ENCODE data around the gene STRBP.

The STRBP gene

DNA sequence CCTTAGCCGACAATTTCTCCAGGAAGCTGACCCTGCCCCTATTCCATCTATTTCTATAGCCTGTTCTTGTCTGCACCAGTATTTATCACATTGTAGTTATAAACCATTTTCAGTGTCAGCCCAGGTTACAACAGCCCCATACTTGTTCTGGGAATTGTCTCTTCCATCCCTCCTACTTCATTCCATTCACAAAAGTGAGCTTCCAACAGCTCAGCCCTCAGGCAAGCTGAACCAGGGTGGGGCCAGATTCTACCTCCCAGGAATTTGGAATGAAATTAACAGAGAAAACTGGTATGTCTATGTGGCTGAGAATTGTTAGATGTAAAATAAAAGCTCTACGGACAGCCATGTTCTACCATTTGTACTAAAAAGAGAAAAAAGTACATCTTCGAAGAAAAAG lies 36.1 kb downstream of the STRBP start:
- no peak overlapping the region for H3K27ac ChIP-seq

DNA sequence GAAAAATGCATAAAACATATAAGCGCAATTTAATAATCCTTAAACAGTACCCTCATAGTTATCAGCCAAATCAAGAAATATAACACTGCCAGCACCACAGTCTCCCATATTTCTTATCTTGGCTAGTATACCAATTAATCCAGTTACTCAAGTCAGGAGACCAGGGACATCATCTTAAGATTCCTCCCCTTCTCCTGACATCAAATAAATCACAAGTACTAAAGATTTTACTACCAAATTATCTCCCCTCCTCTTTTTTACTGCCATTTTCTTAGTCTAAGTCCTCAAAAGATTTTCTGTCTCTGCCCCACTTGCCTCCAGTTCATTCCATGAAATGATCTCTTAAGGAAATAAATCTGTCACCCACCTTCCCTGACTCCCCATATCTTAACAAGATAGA lies 37.0 kb downstream of the STRBP start:
- DNase-seq: no peak
- no peak overlapping the region for H3K4me3 ChIP-seq
- intact Hi-C loops (cut with DNase I; ENCODE audit: low total_unique reads): no loop called here
- no peak overlapping the region for H3K27ac ChIP-seq
- no peaks in the 10 kb centered on the region for H3K36me3 ChIP-seq
- no peaks in the 10 kb centered on the region for H3K27me3 ChIP-seq
- TF ChIP-seq, protein P1, sequence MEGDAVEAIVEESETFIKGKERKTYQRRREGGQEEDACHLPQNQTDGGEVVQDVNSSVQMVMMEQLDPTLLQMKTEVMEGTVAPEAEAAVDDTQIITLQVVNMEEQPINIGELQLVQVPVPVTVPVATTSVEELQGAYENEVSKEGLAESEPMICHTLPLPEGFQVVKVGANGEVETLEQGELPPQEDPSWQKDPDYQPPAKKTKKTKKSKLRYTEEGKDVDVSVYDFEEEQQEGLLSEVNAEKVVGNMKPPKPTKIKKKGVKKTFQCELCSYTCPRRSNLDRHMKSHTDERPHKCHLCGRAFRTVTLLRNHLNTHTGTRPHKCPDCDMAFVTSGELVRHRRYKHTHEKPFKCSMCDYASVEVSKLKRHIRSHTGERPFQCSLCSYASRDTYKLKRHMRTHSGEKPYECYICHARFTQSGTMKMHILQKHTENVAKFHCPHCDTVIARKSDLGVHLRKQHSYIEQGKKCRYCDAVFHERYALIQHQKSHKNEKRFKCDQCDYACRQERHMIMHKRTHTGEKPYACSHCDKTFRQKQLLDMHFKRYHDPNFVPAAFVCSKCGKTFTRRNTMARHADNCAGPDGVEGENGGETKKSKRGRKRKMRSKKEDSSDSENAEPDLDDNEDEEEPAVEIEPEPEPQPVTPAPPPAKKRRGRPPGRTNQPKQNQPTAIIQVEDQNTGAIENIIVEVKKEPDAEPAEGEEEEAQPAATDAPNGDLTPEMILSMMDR (IDR thresholded peaks at IDR 0.05): no peak
- no peaks in the 10 kb centered on the region for H3K4me1 ChIP-seq
- H3K9me3 ChIP-seq: no peaks in the 10 kb centered on the region

More for the DNA sequence above, 36.1 kb downstream of the STRBP start:
- Histone ChIP-seq H3K27me3 (no peaks in the 10 kb centered on the region), H3K9me3 (no peaks in the 10 kb centered on the region), H3K36me3 (no peaks in the 10 kb centered on the region), H3K4me3 (no peak overlapping the region), H3K4me1 (no peaks in the 10 kb centered on the region)
- intact Hi-C loops (cut with DNase I; ENCODE audit: low total_unique reads): no loop called here
- TF ChIP-seq, protein P1 (IDR thresholded peaks at IDR 0.05): no peak
- no peak for DNase-seq

DNA sequence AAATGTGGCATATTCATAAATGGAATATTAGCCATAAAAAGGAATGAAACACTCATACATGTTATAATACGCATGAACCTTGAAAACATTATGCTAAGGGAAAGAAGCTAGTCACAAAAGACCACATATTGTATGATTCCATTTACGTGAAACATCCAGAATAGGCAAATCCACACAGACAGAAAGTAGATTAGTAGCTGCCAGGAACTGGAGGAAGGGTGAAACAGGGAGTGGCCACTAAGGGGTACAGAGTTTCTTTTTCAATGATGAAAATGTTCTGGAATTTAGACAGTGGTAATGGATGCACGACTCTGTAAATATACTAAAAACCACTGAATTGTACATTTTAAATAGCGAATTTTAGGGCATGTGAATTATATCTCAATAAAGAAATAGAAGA lies 39.4 kb downstream of the STRBP start:
- H3K27ac ChIP-seq: no peak overlapping the region
- intact Hi-C loops (cut with DNase I; ENCODE audit: low total_unique reads): no loop called here
- H3K4me3 ChIP-seq: no peak overlapping the region
- no peaks in the 10 kb centered on the region for H3K27me3 ChIP-seq
- TF ChIP-seq, protein P1 (IDR thresholded peaks at IDR 0.05): no peak
- no peaks in the 10 kb centered on the region for H3K4me1 ChIP-seq
- DNase-seq: no peak
- H3K9me3 ChIP-seq: no peaks in the 10 kb centered on the region
- H3K36me3 ChIP-seq: no peaks in the 10 kb centered on the region

DNA sequence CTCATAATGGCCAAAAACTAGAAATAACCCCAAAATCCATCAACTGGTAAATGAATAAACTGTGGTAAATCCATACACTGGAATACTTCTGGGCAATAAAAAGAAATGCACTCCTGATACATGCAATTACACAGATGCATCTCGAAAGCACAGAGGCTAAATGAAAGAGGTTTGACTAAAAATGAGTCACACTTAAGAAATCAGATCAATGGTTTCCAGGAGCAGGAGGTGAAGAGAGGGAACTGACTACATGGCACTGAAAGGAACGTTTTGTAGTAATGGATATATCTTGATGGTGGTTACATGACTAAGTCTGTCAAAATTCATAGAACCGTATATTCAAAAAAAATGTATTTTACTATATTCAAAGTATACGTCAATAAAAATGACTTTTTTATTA lies 42.4 kb downstream of the STRBP start:
- no peaks in the 10 kb centered on the region for H3K4me1 ChIP-seq
- no peak overlapping the region for H3K4me3 ChIP-seq
- TF ChIP-seq, protein P1 (IDR thresholded peaks at IDR 0.05): no peak
- no peak overlapping the region for H3K27ac ChIP-seq
- H3K9me3 ChIP-seq: no peaks in the 10 kb centered on the region
- no peaks in the 10 kb centered on the region for H3K27me3 ChIP-seq
- no peak for DNase-seq
- no peaks in the 10 kb centered on the region for H3K36me3 ChIP-seq
- intact Hi-C loops (cut with DNase I; ENCODE audit: low total_unique reads): no loop called here

DNA sequence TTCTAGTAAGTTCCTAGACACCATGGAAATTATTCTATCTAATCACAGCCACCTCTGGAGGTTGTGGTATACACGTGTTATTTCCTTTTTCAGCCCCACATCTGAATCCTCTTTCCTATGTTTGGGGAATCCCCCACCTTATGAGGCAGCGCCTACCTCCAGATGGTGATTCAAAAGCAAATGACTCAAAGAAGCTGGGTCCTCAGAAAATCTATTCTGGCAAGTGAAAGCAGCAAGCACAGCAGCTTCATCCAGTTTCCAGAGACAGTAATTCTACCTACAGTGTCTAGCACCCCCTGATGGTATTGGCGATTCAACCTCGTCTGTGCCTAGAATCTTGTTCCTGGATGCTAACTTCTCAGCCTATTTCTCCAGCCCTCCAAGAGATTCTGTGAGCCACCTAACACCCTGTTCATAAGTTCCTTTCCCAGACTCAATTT lies 43.0 kb downstream of the STRBP start:
- intact Hi-C loops (cut with DNase I; ENCODE audit: low total_unique reads): no loop called here
- Histone ChIP-seq H3K27ac (no peak overlapping the region), H3K4me1 (no peaks in the 10 kb centered on the region), H3K27me3 (no peaks in the 10 kb centered on the region), H3K4me3 (no peak overlapping the region), H3K36me3 (no peaks in the 10 kb centered on the region), H3K9me3 (no peaks in the 10 kb centered on the region)
- DNase-seq: no peak
- TF ChIP-seq, protein P1 (IDR thresholded peaks at IDR 0.05): peak; percentile 25

DNA sequence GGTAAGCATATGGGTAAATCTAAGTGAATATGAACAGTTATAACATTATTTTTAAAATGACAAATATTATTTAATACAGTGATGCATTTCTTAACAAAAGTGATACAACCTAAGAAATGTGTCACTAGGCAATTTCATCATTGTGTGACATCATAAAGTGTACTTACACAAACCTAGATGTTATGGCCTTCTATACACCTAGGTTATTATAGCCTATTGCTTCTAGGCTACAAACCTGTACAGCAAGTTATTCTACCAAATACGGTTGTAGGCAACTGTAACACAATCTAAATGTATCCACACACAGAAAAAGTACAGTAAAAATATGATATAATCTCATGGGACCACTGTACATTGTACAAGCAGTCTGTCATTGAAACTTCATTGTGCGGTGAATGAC lies 48.3 kb downstream of the STRBP start:
- intact Hi-C loops (cut with DNase I; ENCODE audit: low total_unique reads): no loop called here
- H3K4me1 ChIP-seq: no peaks in the 10 kb centered on the region
- no peaks in the 10 kb centered on the region for H3K36me3 ChIP-seq
- DNase-seq: no peak
- no peak overlapping the region for H3K4me3 ChIP-seq
- no peaks in the 10 kb centered on the region for H3K27me3 ChIP-seq
- H3K9me3 ChIP-seq: no peaks in the 10 kb centered on the region
- no peak overlapping the region for H3K27ac ChIP-seq
- TF ChIP-seq, protein P1 (IDR thresholded peaks at IDR 0.05): no peak

All from tibial artery (tissue), 4 donors.